ENCODE data around the gene BTBD1.

Gene BTBD1

GRCh38 chr15:83068054-83068453 lies 1.0 kb upstream of the BTBD1 start:
- H3K36me3 ChIP-seq (ENCODE audit: control insufficient read depth in 1 of 2, insufficient read depth in 2 of 2, low read depth in 1 of 2, low read length in 2 of 2), result no peaks in the 10 kb centered on the region
- H2AFZ ChIP-seq (ENCODE audit: low read depth, low read length), result no peak overlapping the region
- H3K27me3 ChIP-seq (ENCODE audit: control insufficient read depth in 1 of 2, insufficient read depth in 1 of 2, low read length in 2 of 2), result no peaks in the 10 kb centered on the region
- H3K4me1 ChIP-seq (ENCODE audit: control insufficient read depth, insufficient read depth, low read depth, low read length), result peaks cover 3% of the 10 kb centered on the region
- no peak overlapping the region for H2AK5ac ChIP-seq (ENCODE audit: low read length, severe bottlenecking)
- H3K9ac ChIP-seq (ENCODE audit: low read length), result peak overlapping the region; percentile 96
- H3K79me1 ChIP-seq (replicated peaks; ENCODE audit: low read length, poor library complexity, severe bottlenecking), result no peaks in the 10 kb centered on the region
- WGBS, result 98% methylated on average over 5 of the region's 6 CpGs
- peak overlapping the region in 1 of 2 experiments; percentile 96 for H3K4me3 ChIP-seq (ENCODE audit: insufficient read depth in 1 of 2, low read depth in 1 of 2, low read length in 2 of 2)
- H3K27ac ChIP-seq (ENCODE audit: low read length, poor library complexity, severe bottlenecking), result no peak overlapping the region
- no peak overlapping the region for H3K4ac ChIP-seq (ENCODE audit: low read depth in 1 of 2, low read length in 2 of 2)
- DNase-seq, result no peak
- no peaks in the 10 kb centered on the region for H3K9me3 ChIP-seq (ENCODE audit: control insufficient read depth, low read length)
- H3K23ac ChIP-seq (ENCODE audit: low read length in 2 of 2), result no peak overlapping the region
- no peak overlapping the region for H4K91ac ChIP-seq (ENCODE audit: low read length)
- H2BK15ac ChIP-seq (ENCODE audit: low read depth, poor library complexity, severe bottlenecking), result no peak overlapping the region
- H3K14ac ChIP-seq (ENCODE audit: low read length in 2 of 2), result no peak overlapping the region
- H3K18ac ChIP-seq (ENCODE audit: low read depth in 1 of 2, low read length in 2 of 2), result no peak overlapping the region
- H2BK12ac ChIP-seq (ENCODE audit: low read length in 2 of 2), result no peak overlapping the region
- H4K8ac ChIP-seq (ENCODE audit: low read length), result peak overlapping the region; percentile 60
- H3K4me2 ChIP-seq (ENCODE audit: low read length, poor library complexity, severe bottlenecking), result no peak overlapping the region
- no peak overlapping the region for H2BK5ac ChIP-seq (ENCODE audit: low read depth, low read length, poor library complexity, severe bottlenecking)
- H2BK120ac ChIP-seq (ENCODE audit: low read depth, low read length), result no peak overlapping the region

- no peaks in the 10 kb centered on the region for H3K9me3 ChIP-seq (ENCODE audit: control insufficient read depth, low read length)
- no peak overlapping the region for H2BK5ac ChIP-seq (ENCODE audit: low read depth, low read length, poor library complexity, severe bottlenecking)
- peak overlapping the region; percentile 63 to 88 for H3K4ac ChIP-seq (ENCODE audit: low read depth in 1 of 2, low read length in 2 of 2)
- peaks cover 1% of the 10 kb centered on the region for H3K79me1 ChIP-seq (replicated peaks; ENCODE audit: low read length, poor library complexity, severe bottlenecking)
- peak overlapping the region in 1 of 2 experiments; percentile 67 for H2BK12ac ChIP-seq (ENCODE audit: low read length in 2 of 2)
- H3K27me3 ChIP-seq (ENCODE audit: control insufficient read depth in 1 of 2, insufficient read depth in 1 of 2, low read length in 2 of 2), result no peaks in the 10 kb centered on the region
- H3K27ac ChIP-seq (ENCODE audit: low read length, poor library complexity, severe bottlenecking), result peak overlapping the region; percentile 72
- 81% methylated on average over 11 of the region's 12 CpGs for WGBS
- peak overlapping the region; percentile 79 for H2AFZ ChIP-seq (ENCODE audit: low read depth, low read length)
- H2BK120ac ChIP-seq (ENCODE audit: low read depth, low read length), result peak overlapping the region; percentile 29
- no peak overlapping the region for H2BK15ac ChIP-seq (ENCODE audit: low read depth, poor library complexity, severe bottlenecking)
- peak overlapping the region; percentile 23 for H4K91ac ChIP-seq (ENCODE audit: low read length)
- H4K8ac ChIP-seq (ENCODE audit: low read length), result peak overlapping the region; percentile 99
- H2AK5ac ChIP-seq (ENCODE audit: low read length, severe bottlenecking), result peak overlapping the region; percentile 35
- no peak overlapping the region for H3K23ac ChIP-seq (ENCODE audit: low read length in 2 of 2)
- DNase-seq, result no peak
- peak overlapping the region; percentile 96 for H3K9ac ChIP-seq (ENCODE audit: low read length)
- H3K4me1 ChIP-seq (ENCODE audit: control insufficient read depth, insufficient read depth, low read depth, low read length), result peaks cover 3% of the 10 kb centered on the region
- H3K4me3 ChIP-seq (ENCODE audit: insufficient read depth in 1 of 2, low read depth in 1 of 2, low read length in 2 of 2), result peak overlapping the region; percentile 95 to 96
- H3K36me3 ChIP-seq (ENCODE audit: control insufficient read depth in 1 of 2, insufficient read depth in 2 of 2, low read depth in 1 of 2, low read length in 2 of 2), result no peaks in the 10 kb centered on the region
- peak overlapping the region; percentile 56 to 91 for H3K18ac ChIP-seq (ENCODE audit: low read depth in 1 of 2, low read length in 2 of 2)
- peak overlapping the region; percentile 91 for H3K4me2 ChIP-seq (ENCODE audit: low read length, poor library complexity, severe bottlenecking)
- peak overlapping the region in 1 of 2 experiments; percentile 64 for H3K14ac ChIP-seq (ENCODE audit: low read length in 2 of 2)
These were observed 548 bp upstream of the BTBD1 start for GRCh38 chr15:83067638-83067962.

- H3K9ac ChIP-seq (ENCODE audit: low read length), result peak overlapping the region; percentile 96
- H3K4me3 ChIP-seq (ENCODE audit: insufficient read depth in 1 of 2, low read depth in 1 of 2, low read length in 2 of 2), result peak overlapping the region; percentile 95 to 96
- H3K79me1 ChIP-seq (replicated peaks; ENCODE audit: low read length, poor library complexity, severe bottlenecking), result peaks cover 1% of the 10 kb centered on the region
- peak overlapping the region; percentile 89 for H2BK5ac ChIP-seq (ENCODE audit: low read depth, low read length, poor library complexity, severe bottlenecking)
- H3K27ac ChIP-seq (ENCODE audit: low read length, poor library complexity, severe bottlenecking), result no peak overlapping the region
- H2BK120ac ChIP-seq (ENCODE audit: low read depth, low read length), result peak overlapping the region; percentile 94
- H3K9me3 ChIP-seq (ENCODE audit: control insufficient read depth, low read length), result no peaks in the 10 kb centered on the region
- WGBS, result 9% methylated on average over 34 of the region's 42 CpGs
- no peak overlapping the region for H2BK12ac ChIP-seq (ENCODE audit: low read length in 2 of 2)
- peak overlapping the region; percentile 89 to 98 for H3K4ac ChIP-seq (ENCODE audit: low read depth in 1 of 2, low read length in 2 of 2)
- peak overlapping the region; percentile 98 for H4K91ac ChIP-seq (ENCODE audit: low read length)
- H3K36me3 ChIP-seq (ENCODE audit: control insufficient read depth in 1 of 2, insufficient read depth in 2 of 2, low read depth in 1 of 2, low read length in 2 of 2), result no peaks in the 10 kb centered on the region
- H3K4me2 ChIP-seq (ENCODE audit: low read length, poor library complexity, severe bottlenecking), result peak overlapping the region; percentile 91
- H3K23ac ChIP-seq (ENCODE audit: low read length in 2 of 2), result no peak overlapping the region
- peak overlapping the region; percentile 6 to 99 for H3K14ac ChIP-seq (ENCODE audit: low read length in 2 of 2)
- peak overlapping the region; percentile 100 for H3K18ac ChIP-seq (ENCODE audit: low read depth in 1 of 2, low read length in 2 of 2)
- no peaks in the 10 kb centered on the region for H3K27me3 ChIP-seq (ENCODE audit: control insufficient read depth in 1 of 2, insufficient read depth in 1 of 2, low read length in 2 of 2)
- H3K4me1 ChIP-seq (ENCODE audit: control insufficient read depth, insufficient read depth, low read depth, low read length), result peaks cover 5% of the 10 kb centered on the region
- peak overlapping the region; percentile 94 for H2BK15ac ChIP-seq (ENCODE audit: low read depth, poor library complexity, severe bottlenecking)
- peak; percentile 27 for DNase-seq
- peak overlapping the region; percentile 93 for H2AFZ ChIP-seq (ENCODE audit: low read depth, low read length)
- H4K8ac ChIP-seq (ENCODE audit: low read length), result peak overlapping the region; percentile 96
- H2AK5ac ChIP-seq (ENCODE audit: low read length, severe bottlenecking), result no peak overlapping the region
These were observed 868 bp downstream of the BTBD1 start for GRCh38 chr15:83066034-83066733.

- 44% methylated on average over 2 of the region's 3 CpGs for WGBS
- peak overlapping the region; percentile 91 for H3K4me2 ChIP-seq (ENCODE audit: low read length, poor library complexity, severe bottlenecking)
- H3K9ac ChIP-seq (ENCODE audit: low read length), result peak overlapping the region; percentile 96
- H3K14ac ChIP-seq (ENCODE audit: low read length in 2 of 2), result no peak overlapping the region
- H3K4ac ChIP-seq (ENCODE audit: low read depth in 1 of 2, low read length in 2 of 2), result no peak overlapping the region
- no peak overlapping the region for H2BK15ac ChIP-seq (ENCODE audit: low read depth, poor library complexity, severe bottlenecking)
- H3K18ac ChIP-seq (ENCODE audit: low read depth in 1 of 2, low read length in 2 of 2), result no peak overlapping the region
- peak overlapping the region in 1 of 2 experiments; percentile 96 for H3K4me3 ChIP-seq (ENCODE audit: insufficient read depth in 1 of 2, low read depth in 1 of 2, low read length in 2 of 2)
- no peak overlapping the region for H2AFZ ChIP-seq (ENCODE audit: low read depth, low read length)
- H2AK5ac ChIP-seq (ENCODE audit: low read length, severe bottlenecking), result no peak overlapping the region
- H3K27ac ChIP-seq (ENCODE audit: low read length, poor library complexity, severe bottlenecking), result no peak overlapping the region
- no peak for DNase-seq
- H2BK12ac ChIP-seq (ENCODE audit: low read length in 2 of 2), result no peak overlapping the region
- no peaks in the 10 kb centered on the region for H3K27me3 ChIP-seq (ENCODE audit: control insufficient read depth in 1 of 2, insufficient read depth in 1 of 2, low read length in 2 of 2)
- peaks cover 5% of the 10 kb centered on the region for H3K4me1 ChIP-seq (ENCODE audit: control insufficient read depth, insufficient read depth, low read depth, low read length)
- no peaks in the 10 kb centered on the region for H3K36me3 ChIP-seq (ENCODE audit: control insufficient read depth in 1 of 2, insufficient read depth in 2 of 2, low read depth in 1 of 2, low read length in 2 of 2)
- no peak overlapping the region for H2BK120ac ChIP-seq (ENCODE audit: low read depth, low read length)
- H3K79me1 ChIP-seq (replicated peaks; ENCODE audit: low read length, poor library complexity, severe bottlenecking), result peaks cover 1% of the 10 kb centered on the region
- H3K9me3 ChIP-seq (ENCODE audit: control insufficient read depth, low read length), result no peaks in the 10 kb centered on the region
- no peak overlapping the region for H4K8ac ChIP-seq (ENCODE audit: low read length)
- no peak overlapping the region for H4K91ac ChIP-seq (ENCODE audit: low read length)
- no peak overlapping the region for H3K23ac ChIP-seq (ENCODE audit: low read length in 2 of 2)
- H2BK5ac ChIP-seq (ENCODE audit: low read depth, low read length, poor library complexity, severe bottlenecking), result no peak overlapping the region
These were observed 1.6 kb downstream of the BTBD1 start for GRCh38 chr15:83065431-83065830.

All from mesenchymal stem cell (in vitro differentiated cells and primary cell).